Gastroesophageal sphincter (tissue), 4 donors: ENCODE data around the gene KLHL42. TPM values are rescaled to one million over a fixed set of nuclear protein-coding genes. Genes with fewer than 3 reads are reported as not detected.

ENCODE experiments used
- ATAC-seq: fragments of 150-250 bp; one replicate; pipeline ENCODE4 v1.9.1; 2016; ENCODE audit warnings: mild to moderate bottlenecking, moderate library complexity
- H3K27ac ChIP-seq, 4 donors: fragments of 200-600 bp; sonication (generic) in 3 of 4; 1 replicate in 3 of 4; 2 replicates in 1 of 4; pipeline ENCODE4 v1.5.1; 2016 to 2019
- H3K27me3 ChIP-seq: fragments of 200-600 bp; sonication (generic); one replicate; pipeline ENCODE4 v1.5.1; 2019
- H3K36me3 ChIP-seq, 2 donors: fragments of 200-600 bp; sonication (generic); one replicate each; pipeline ENCODE4 v1.5.1; 2019; ENCODE audit warnings: control low read depth in 1 of 2
- H3K4me1 ChIP-seq, 3 donors: fragments of 200-600 bp; sonication (generic); 1 replicate in 2 of 3; 2 replicates in 1 of 3; pipeline ENCODE4 v1.5.1; 2016 to 2019; ENCODE audit warnings: control low read depth in 2 of 3
- H3K4me3 ChIP-seq, 2 donors: fragments of 200-600 bp; sonication (generic); one replicate each; pipeline ENCODE4 v1.5.1; 2019; ENCODE audit warnings: mild to moderate bottlenecking in 1 of 2, moderate library complexity in 1 of 2
- H3K9me3 ChIP-seq, 3 donors: fragments of 200-600 bp; sonication (generic); one replicate each; pipeline ENCODE4 v1.5.1; 2017 to 2019; ENCODE audit warnings: control low read depth in 2 of 3
- EP300 ChIP-seq: sonication (generic); formaldehyde crosslinking; IDR thresholded peaks from one replicate; pipeline ENCODE4 v1.6.1; 2017; ENCODE audit warnings: antibody characterized with exemption, mild to moderate bottlenecking
- POLR2A ChIP-seq, 2 donors: fragments of 450-650 bp; IDR thresholded peaks; one replicate each; pipeline ENCODE4 v1.6.1; 2017; ENCODE audit warnings: antibody characterized with exemption in 2 of 2, mild to moderate bottlenecking in 2 of 2, moderate library complexity in 1 of 2
- POLR2AphosphoS5 ChIP-seq: sonication (generic); formaldehyde crosslinking; IDR thresholded peaks from one replicate; pipeline ENCODE4 v1.6.1; 2017; ENCODE audit warnings: antibody characterized with exemption
- WGBS, 2 donors: methylation state at CpG; one replicate each; pipeline ENCODE4 v1.1.5; 2018; ENCODE audit warnings: low coverage in 1 of 2; 5-methylcytosine and 5-hydroxymethylcytosine counted together
- total RNA-seq, 4 donors: library from RNA; depleted of rRNA; stranded (reverse); fragments of >200 nt; gene quantifications; one replicate each; pipeline ENCODE4 v1.1.0, GENCODE V29; 2016
- TF ChIP-seq, protein P1 (sequence below), 4 experiments: fragments of 200-600 bp in 2 of 4; fragments of 450-650 bp in 2 of 4; sonication (generic) in 1 of 4; IDR thresholded peaks; one replicate each; pipeline ENCODE4 v1.5.1; 2017 to 2019; ENCODE audit warnings: antibody characterized with exemption in 4 of 4, mild to moderate bottlenecking in 2 of 4, moderate library complexity in 2 of 4

The KLHL42 gene
- total RNA-seq, 4 donors from 2014 or later: 63.9 to 121 (median 89.3) TPM

DNA sequence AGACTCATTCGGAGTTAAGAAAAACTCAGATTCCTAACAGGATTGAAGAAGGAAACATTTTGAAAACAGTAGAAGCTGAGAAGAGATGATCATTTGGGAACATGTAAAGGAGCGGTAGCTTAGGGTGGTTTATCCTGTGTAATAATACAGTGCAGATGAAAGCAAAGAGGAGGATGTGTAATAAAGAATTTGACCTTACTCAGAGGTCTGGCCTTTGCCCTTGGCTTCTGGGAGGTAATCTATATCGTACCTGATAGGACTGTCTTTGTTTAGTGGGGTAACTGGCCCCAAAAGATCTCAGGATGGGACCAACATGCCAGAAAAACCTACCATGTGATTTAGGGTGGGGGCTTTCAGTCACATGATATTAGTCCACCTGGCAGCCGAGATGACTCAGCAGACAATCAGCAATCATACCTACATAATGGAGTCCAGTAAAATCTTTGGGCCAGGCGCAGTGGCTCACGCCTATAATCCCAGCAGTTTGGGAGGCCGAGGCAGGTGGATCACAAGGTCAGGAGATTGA is 23.3 kb upstream of the KLHL42 start:
- TF ChIP-seq EP300 (no peak), POLR2A (IDR thresholded peaks at IDR 0.05) (no peak), POLR2AphosphoS5 (no peak)
- TF ChIP-seq, protein P1, sequence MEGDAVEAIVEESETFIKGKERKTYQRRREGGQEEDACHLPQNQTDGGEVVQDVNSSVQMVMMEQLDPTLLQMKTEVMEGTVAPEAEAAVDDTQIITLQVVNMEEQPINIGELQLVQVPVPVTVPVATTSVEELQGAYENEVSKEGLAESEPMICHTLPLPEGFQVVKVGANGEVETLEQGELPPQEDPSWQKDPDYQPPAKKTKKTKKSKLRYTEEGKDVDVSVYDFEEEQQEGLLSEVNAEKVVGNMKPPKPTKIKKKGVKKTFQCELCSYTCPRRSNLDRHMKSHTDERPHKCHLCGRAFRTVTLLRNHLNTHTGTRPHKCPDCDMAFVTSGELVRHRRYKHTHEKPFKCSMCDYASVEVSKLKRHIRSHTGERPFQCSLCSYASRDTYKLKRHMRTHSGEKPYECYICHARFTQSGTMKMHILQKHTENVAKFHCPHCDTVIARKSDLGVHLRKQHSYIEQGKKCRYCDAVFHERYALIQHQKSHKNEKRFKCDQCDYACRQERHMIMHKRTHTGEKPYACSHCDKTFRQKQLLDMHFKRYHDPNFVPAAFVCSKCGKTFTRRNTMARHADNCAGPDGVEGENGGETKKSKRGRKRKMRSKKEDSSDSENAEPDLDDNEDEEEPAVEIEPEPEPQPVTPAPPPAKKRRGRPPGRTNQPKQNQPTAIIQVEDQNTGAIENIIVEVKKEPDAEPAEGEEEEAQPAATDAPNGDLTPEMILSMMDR (IDR thresholded peaks at IDR 0.05): no peak
- WGBS, 2 donors: 93 to 96% methylated on average over 3 to 5 of the region's 7 CpGs
- H3K27me3 ChIP-seq: no peaks in the 10 kb centered on the region

DNA sequence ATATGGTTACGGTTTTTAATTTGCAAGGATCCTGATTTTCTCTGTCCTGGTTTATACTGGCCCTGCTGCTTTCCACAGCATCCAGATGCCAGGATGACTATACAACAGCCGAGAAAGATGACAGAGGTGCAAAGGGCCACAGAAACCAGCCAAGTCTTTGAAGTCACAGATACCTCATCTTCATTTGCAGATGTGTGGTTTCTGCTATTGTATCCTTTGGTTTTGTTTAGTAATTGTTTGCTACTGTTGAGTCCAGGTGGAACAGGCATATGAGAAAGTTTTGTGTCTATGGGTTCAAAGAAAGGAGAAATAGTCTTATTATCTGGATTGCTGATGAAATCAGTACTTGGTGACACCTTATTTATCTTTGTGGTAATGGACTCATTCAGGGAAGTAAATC is 17.3 kb upstream of the KLHL42 start:
- 90% methylated on average over 2 of the region's 2 CpGs for WGBS, 2 donors
- H3K36me3 ChIP-seq: peaks cover 0 to 7% of the 10 kb centered on the region in 2 donors
- TF ChIP-seq POLR2AphosphoS5 (no peak), POLR2A (IDR thresholded peaks at IDR 0.05) (no peak), EP300 (no peak)
- TF ChIP-seq, protein P1 (IDR thresholded peaks at IDR 0.05): no peak
- no peaks in the 10 kb centered on the region for H3K9me3 ChIP-seq
- no peak overlapping the region for H3K4me3 ChIP-seq
- ATAC-seq: no peak
- no peaks in the 10 kb centered on the region for H3K27me3 ChIP-seq
- no peak overlapping the region for H3K27ac ChIP-seq
- H3K4me1 ChIP-seq: no peaks in the 10 kb centered on the region

More for the DNA sequence above, 23.3 kb upstream of the KLHL42 start:
- Histone ChIP-seq H3K4me3 (no peak overlapping the region), H3K4me1 (no peaks in the 10 kb centered on the region), H3K36me3 (peaks cover 0 to 36% of the 10 kb centered on the region in 2 donors), H3K27ac (no peak overlapping the region), H3K9me3 (no peaks in the 10 kb centered on the region)
- no peak for ATAC-seq

DNA sequence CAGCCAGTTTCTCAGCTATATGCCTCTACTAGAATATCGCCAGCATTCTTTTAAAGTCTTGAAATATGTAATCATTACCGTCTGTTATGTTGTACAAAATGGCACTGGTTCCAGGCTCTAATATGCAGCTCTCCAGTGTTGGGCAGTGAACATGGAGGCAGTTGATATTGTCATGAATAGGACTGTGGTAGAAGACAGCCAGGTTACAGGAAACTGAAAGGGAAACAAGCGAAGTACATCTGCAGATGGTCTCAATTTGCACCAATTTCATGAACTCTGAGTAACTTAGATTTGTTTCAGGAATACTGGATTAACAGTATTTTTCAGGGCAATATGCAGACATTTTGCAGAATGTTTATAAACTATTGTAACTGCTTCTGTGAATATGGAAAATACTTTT is 13.4 kb upstream of the KLHL42 start:
- Histone ChIP-seq H3K4me1 (no peaks in the 10 kb centered on the region), H3K9me3 (no peaks in the 10 kb centered on the region), H3K4me3 (no peak overlapping the region), H3K27ac (no peak overlapping the region), H3K27me3 (no peaks in the 10 kb centered on the region), H3K36me3 (peaks cover 0 to 7% of the 10 kb centered on the region in 2 donors)
- 95 to 96% methylated on average over 3 of the region's 3 CpGs for whole genome bisulfite sequencing, 2 donors
- no peak for ATAC-seq
- TF ChIP-seq POLR2AphosphoS5 (no peak), EP300 (no peak)
- TF ChIP-seq, protein P1 (IDR thresholded peaks at IDR 0.05): no peak

DNA sequence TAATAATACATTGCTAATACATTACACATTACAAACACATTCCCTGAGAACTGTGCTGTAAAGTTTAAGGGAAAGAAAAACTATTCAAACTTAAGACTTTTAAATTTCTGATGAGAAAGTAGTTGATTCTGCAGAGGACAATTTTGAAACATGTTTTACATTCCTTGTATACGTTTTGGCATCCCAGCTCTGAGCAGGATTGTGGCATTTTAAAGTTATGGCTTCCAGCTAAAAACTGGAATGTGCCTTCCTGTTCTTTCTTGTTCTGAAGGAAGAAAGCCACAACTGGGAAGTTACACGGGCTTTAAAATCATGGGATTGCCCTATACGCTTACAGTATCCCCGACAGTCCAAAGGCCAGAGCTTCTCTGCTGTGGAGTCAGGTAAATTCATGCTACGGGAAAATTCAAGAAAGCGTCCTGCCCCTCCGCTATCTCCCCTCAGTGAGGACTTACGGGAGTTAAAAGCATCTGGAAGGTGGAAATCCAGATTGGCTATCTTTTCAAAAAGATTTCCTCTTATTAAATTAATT is 10.8 kb upstream of the KLHL42 start:
- no peak for ATAC-seq
- TF ChIP-seq, protein P1 (IDR thresholded peaks at IDR 0.05): no peak
- TF ChIP-seq POLR2A (IDR thresholded peaks at IDR 0.05): no peak
- no peak for TF ChIP-seq EP300
- TF ChIP-seq POLR2AphosphoS5: no peak
- 70 to 87% methylated on average over 8 of the region's 8 CpGs for WGBS, 2 donors
- no peak overlapping the region for H3K4me3 ChIP-seq
- H3K4me1 ChIP-seq: no peaks in the 10 kb centered on the region
- no peaks in the 10 kb centered on the region for H3K9me3 ChIP-seq
- no peak overlapping the region for H3K27ac ChIP-seq
- H3K36me3 ChIP-seq: no peaks in the 10 kb centered on the region
- no peaks in the 10 kb centered on the region for H3K27me3 ChIP-seq

DNA sequence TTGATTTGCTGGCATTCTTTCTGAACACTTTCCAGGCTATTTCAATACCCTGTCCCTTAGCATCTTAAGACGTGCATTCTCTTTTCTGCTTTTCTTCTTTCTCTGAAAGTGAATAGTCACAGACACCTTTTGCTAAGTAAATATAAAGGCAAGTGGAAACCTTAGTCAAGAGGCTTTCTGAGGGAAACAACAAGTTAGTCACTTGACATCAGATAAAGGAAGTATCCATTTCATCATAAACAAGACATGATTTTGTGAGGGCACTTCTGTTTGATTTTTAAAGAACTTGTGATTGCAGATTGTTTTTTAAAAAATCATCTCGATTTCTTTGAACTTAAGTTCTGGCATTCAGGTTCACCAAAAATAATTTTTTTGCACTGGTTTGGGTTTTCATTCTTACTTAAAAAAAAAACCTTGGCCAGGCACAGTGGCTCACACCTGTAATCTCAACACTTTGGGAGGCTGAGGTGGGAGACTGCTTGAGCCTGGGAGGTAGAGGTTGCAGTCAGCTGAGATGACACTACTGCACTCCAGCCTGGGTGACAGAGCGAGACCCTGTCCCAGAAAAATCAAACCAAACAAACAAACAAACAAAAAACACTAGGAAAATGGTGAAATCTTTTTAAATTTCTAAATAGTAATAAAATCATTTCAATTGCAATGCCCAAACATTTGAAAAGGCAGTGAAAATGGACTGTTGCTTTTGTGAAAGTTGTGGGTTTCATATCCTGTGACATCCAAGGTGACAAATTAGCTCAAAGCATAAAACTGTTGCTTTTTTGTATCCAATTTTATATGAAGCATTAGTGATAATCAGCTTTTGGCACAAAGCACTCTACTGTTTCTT is 8.3 kb upstream of the KLHL42 start:
- Histone ChIP-seq H3K4me1 (no peaks in the 10 kb centered on the region), H3K36me3 (no peaks in the 10 kb centered on the region), H3K27me3 (no peaks in the 10 kb centered on the region), H3K9me3 (no peaks in the 10 kb centered on the region), H3K4me3 (no peak overlapping the region), H3K27ac (no peak overlapping the region)
- 68 to 75% methylated on average over 1 to 3 of the region's 3 CpGs for WGBS, 2 donors
- no peak for ATAC-seq
- TF ChIP-seq POLR2AphosphoS5 (no peak), POLR2A (IDR thresholded peaks at IDR 0.05) (no peak), EP300 (no peak)
- TF ChIP-seq, protein P1 (IDR thresholded peaks at IDR 0.05): no peak
